Stimulated activated CD4-positive, alpha-beta T cell treated with anti-CD3 and anti-CD28 coated beads, TNF-alpha, amount 100 ng/mL, for 24 hours (primary cell): ENCODE data around the gene KRTAP25-1.

Experiments used
- DNase-seq, 3 experiments: peaks; one replicate each; pipeline ENCODE4 v3.0.0-alpha.2; 2020; ENCODE audit warnings: low read depth in 3 of 3

KRTAP25-1 gene

DNA sequence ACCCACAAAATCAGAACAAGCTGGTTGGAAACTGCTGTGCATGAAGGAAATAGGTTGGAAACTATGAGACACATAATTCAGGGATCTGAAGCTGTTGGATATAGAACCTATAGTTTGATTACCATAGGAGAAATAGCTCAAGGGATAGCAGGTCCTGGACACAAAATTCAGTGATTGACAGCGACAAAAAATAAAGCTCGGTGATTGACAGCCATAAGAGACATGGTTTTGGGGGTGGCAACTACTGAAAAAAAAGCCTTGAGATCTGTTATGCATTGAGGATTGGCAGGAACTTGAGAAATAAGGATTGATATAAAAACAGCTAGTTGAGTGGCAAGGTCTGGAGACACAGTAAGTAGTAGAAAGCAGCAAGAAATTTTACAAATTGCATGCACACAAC is at the start of gene KRTAP25-1:
Gene KRTAP25-1, minus strand, starts transcription at position 300 of the 400 bp plus-strand sequence. Its CDS starts 24 bp downstream, at position 276.
- DNase-seq = no peak

DNA sequence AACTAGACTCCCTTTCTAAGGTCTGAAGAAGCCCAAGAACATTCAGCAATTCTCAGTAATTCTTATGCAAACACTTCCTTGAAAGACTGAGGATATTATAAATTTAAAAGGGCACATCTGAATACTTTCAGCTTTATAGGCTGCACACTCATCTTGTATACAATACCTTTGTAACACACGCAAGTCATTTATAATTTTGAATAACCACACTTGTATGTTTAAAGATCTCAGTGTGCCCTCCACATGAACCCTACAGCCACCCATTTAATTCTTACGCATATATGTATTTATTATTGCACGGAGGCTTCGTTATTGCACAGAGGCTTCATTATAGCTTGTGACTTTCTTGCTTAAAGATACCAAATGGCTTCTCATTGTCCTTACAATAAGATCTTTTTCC is 49.4 kb upstream of the KRTAP25-1 start:
- DNase-seq = no peak

DNA sequence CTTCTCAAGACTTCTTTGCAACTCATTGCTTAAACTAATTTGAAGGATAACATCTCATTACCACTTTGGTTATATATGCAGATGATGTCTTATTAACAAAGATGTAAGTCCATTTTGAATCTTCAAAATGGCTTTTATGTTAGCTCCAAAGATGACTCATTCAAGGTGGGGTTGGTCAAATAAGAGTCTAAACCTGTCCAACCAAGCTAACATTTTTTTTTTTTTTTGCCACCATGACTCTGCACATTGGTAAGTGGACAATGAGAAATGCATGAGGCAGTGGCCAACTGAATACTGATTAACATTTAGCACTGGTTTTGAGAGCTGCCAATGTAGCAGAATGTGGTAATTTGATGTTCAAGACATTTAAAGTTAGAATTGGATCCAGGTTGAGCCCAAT is 48.5 kb upstream of the KRTAP25-1 start:
- no peak for DNase-seq

DNA sequence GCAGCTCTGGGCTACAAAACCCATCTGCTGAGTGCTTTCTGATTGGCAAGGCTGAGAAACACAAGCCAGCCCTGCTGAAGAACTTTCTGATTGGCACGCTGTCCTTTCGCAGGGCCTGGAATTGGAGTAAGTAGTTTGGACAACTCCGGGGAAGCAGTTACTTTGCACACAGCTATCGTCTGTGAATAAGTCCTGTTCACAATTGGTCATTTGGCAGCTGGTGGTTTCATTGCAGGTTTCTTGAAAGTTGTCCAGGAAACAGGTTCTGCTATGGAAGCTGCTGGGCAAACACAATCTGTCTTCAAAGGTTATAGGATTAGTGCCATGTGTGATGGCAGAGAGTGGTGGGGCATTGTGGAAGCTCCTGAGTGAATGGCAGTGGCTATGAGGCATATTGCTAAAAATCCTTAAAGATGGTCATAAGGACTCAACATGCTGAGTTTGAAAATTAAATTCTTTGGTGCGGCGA is 48.0 kb upstream of the KRTAP25-1 start, which contains the start of gene KRTAP27-1:
Gene KRTAP27-1, minus strand, starts transcription at position 419 of the 469 bp plus-strand sequence. Its CDS starts 26 bp downstream, at position 393.
- DNase-seq = no peak

DNA sequence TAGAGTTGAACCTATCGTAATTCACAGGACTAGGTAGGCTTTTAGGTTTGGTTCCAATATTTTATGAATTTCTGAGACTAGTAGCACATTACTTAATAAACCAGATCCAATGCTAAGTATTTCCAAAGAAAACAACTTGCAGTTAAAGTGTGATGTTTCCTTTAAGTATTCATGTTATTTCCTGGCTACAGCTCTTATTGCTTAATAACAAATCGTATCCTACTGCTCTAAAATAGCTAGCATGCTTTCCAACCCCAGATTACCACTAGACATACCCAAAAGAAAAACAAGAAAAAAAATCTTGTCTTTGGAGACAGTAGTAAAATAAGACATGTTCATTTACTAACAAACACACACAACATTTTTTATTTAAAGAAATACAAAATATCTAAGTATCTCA is 47.3 kb upstream of the KRTAP25-1 start:
- DNase-seq = no peak

DNA sequence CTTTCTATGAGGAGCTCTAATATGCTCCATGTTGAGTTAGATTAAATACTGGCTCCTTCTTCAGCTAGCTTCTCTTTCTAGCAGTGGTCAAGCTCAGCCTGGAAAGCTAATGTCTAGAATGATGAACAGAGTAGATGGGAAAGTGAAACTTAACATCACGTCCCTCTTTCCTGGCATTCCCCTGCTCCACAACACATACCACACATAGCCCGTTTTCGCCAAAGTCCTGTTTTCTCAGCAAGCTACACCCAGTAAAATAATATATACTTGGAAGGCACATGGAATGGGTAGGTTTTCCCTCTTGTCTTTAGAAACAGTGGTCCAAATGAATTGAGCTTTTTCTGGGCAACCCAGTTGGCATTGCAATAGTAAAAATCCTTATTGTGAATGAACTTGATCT is 44.4 kb upstream of the KRTAP25-1 start:
- DNase-seq = no peak

GRCh38 chr21:30332681-30333080 is 43.4 kb upstream of the KRTAP25-1 start:
- DNase-seq = no peak

GRCh38 chr21:30329203-30329875 is 40.0 kb upstream of the KRTAP25-1 start:
- no peak for DNase-seq

DNA sequence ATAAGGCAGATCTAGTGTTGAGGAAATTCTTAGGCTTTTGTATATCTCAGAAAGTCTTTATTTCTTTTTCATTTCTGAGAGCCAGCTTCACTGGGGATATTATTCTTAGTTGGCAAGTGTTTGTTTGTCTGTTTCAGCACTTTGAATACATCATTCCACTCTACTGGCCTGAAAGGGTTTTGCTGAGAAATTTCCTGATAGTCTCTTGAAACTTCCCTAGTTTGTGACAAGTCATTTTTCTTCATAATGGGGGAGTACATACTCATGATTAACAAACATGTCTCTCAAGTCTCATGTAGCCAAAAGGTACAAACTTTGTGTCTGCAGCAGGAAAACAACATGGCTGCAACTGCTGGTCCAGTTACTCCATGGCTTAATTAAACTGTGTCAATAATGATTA is 37.1 kb upstream of the KRTAP25-1 start:
- no peak for DNase-seq

GRCh38 chr21:30320215-30320614 is 30.9 kb upstream of the KRTAP25-1 start, which contains the start of gene KRTAP26-1:
TSS of gene KRTAP26-1 (minus strand) at chr21:30320315. CDS start at chr21:30320035, 280 bp downstream.
- DNase-seq = no peak

DNA sequence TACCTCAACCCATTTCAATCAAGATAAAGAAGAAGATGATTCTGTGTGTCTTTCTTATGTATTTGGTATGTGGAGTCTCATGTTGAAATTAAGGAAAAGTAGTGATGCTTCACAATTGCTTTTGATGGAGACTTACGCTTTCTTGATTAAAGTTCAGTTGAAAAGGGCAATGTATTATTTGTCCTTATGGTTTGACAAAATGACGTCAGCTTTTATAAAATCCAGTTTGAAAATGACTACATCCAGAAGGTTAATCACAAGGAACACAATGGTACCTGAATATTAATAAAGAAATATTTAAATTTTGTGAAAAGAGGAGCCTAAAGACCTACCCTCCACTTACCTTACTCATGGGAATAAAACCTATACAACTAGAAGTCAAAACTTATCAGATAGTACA is 26.4 kb upstream of the KRTAP25-1 start:
- no peak for DNase-seq

GRCh38 chr21:30306884-30307283 is 17.6 kb upstream of the KRTAP25-1 start:
- DNase-seq = no peak

DNA sequence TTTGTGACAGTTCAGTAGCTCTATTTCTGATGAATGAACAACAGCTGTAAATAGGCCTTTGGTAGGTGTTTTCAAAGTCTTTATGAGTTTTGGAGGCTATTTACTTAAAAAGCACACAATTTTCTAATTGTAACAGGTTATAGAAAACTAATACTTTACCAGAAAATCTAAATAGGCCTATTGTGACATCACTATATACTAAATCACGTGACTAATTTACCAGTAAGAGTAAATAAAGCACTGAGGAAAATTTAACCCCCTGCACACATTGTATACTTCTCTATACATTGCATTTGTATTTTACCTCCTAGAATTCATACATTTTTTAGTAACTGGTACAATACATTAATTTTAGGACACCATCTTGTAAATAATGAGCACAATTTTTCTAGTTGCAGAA is 15.8 kb upstream of the KRTAP25-1 start:
- DNase-seq = no peak

- no peak for DNase-seq
Measured at GRCh38 chr21:30282850-30283249, 6.5 kb downstream of the KRTAP25-1 start, which contains the start of gene KRTAP24-1. TSS of gene KRTAP24-1 (minus strand) at chr21:30282950. CDS start at chr21:30282932, 18 bp downstream.

GRCh38 chr21:30271611-30272010 is 17.7 kb downstream of the KRTAP25-1 start:
- no peak for DNase-seq

GRCh38 chr21:30271156-30271555 is 18.2 kb downstream of the KRTAP25-1 start:
- DNase-seq = no peak

- DNase-seq = no peak
Measured at GRCh38 chr21:30269803-30270530, 19.3 kb downstream of the KRTAP25-1 start.

DNA sequence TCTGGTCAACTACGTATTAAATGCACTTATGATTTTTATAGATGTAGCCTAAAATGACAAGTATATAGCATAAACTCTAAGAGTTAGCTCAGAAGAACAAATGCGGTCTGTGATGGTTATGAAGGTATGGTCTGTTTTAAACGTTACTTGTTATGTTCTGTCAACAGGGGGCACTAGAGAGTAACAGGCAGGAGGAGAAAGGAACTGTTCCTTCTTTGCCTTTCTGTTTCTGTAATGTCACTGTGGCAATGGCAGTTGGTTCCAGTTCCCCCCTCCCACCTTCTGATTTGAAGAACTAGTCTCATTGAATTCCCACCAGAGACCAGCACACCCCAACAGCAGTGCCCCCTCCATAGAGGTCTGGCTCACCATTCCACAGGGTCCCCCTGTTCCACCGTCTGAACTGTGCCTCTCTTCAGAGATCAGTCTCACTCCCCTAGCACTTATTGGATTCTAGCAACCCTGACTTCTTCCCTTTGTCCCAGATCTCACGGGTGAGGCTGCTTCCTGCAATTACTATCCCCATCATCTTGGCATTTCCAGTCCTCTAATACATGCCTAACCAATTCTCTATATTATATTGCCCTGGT is 20.6 kb downstream of the KRTAP25-1 start:
- DNase-seq = no peak

GRCh38 chr21:30257773-30258172 is 31.5 kb downstream of the KRTAP25-1 start:
- DNase-seq = no peak

DNA sequence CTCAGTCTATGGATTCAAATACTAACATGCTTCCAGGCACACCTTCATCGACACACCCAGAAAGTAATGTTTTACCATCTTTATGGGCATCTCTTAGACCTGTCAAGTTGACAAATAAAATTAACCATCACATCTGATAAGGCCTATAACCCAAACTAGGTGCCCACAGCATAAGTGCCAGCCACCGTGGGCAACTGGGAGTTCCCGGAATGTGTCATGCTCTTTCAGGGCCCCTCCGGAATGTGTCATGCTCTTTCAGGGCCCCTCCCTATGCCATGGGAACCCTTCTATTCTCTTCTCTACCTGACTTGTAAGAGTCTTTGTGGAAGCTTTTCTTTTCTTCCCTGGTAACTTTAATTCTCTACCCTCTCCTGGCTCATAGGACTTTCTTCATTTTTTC is 33.2 kb downstream of the KRTAP25-1 start:
- DNase-seq = no peak

DNA sequence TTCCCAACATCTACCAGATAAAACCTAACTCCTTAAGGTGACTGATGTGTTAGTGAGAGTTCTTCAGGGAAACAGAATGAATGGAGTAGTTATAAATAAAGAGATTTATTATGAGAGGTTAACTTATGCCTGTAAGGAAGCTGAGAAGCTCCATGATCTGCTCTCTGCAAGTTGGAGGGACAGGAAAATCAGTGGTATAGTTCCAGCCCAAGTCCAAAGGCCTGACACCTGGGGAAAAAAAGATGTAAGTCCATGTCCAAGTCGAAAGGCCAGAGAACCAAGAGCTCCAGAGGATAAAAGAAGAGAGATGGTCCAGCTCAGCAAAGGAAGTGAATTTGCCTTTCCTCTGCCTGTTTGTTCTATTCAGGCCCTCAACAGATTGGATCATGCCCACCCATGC is 33.6 kb downstream of the KRTAP25-1 start:
- DNase-seq = no peak

DNA sequence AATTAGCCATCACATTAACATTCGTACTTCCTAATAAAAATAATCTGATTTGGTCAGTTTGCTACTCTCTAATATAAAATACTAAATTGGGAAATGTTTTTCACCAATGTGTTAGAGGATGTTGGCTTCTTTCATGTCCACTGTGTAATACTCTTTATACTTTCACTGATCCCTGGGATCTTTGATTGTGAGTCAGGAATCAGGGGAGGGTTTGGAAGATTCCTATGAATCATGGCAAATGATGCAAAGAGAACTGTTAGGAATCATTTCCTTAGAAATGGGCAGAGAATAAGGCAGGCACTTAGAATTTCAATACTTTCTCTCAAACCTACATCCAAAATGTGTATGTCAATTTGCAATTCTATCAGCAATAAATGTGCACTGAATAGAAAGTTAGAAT is 37.5 kb downstream of the KRTAP25-1 start:
- DNase-seq = no peak

DNA sequence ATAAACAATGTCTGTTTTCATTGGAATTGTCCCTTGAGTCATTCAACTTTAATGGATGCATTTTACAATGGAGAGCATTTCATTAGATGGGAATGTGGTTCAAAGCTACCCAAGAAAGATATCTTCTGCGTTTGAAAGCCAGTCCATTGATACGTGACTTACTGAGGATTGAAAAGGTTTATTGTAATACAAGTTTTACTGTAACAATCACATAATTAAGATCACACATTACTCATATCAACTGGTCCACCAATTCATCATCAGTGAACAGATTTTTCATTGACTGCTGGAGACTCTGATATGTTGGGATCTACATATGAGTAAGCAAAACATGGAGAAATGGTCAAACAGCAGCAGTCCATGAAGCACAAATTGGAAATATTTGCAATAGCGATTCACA is 39.4 kb downstream of the KRTAP25-1 start:
- no peak for DNase-seq
